ENCODE results near the gene HERC2.
"Not testable (repeated sequence)": the region's sequence is repeated elsewhere in the genome, so short reads cannot be mapped to it uniquely, and the experiment has no call there.

Gene HERC2

DNA sequence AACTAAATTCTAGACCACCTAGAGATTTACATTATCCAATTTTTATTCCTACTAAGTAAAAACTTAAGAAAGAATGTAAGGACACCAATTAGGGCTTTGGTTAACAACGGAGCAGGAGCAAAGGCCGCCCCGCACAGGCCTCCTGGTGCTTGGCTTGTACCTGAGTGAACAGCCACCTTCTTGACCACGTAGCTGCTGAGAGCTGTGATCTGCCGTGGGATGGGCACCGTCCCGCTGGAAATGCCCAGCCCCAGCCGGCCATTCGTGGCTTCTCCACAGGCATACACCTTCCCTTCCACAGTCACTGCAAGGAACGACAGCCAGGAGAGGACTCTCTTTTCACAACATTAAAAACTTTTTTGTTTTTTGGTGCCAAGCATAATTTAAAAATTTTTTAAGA lies 143.3 kb downstream of the HERC2 start:
- DNase-seq = no peak

DNA sequence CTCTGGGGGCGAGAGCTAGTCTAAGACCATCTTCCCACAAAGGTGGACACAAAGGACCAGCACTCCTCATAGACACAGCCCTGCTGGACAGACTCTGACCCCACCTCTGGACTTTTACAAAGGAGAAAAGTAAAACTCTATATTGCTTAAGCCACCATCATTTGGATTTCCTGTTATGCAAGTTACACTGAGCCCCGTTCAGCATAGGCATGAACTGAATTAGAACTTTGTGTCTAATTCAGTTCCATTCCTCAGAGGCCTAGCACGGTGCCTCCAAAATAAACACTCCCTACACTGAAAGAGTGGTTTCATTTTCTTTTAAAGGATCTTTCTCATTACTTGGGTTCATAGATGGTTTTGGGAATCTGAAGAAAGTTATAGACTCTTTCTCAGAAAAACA lies 143.7 kb downstream of the HERC2 start:
- DNase-seq = no peak

DNA sequence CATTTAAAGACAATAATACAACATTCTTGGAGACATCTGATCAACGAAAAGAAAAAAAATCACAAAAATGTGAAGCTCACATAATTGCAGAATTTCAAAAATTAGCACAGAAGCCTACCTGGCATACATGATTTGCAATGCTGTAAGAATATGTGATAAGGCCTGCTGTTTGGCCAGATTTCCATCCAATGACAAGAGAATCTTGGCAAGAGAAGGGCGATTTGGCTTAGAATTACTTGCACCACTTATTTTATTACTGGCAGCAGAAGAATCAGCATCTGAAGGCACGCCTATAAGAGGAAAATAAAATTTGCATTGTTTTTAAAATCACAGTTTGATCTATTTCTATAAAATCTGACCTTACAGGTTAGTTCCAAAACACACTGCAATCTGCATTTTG lies 152.6 kb downstream of the HERC2 start:
- DNase-seq = no peak

DNA sequence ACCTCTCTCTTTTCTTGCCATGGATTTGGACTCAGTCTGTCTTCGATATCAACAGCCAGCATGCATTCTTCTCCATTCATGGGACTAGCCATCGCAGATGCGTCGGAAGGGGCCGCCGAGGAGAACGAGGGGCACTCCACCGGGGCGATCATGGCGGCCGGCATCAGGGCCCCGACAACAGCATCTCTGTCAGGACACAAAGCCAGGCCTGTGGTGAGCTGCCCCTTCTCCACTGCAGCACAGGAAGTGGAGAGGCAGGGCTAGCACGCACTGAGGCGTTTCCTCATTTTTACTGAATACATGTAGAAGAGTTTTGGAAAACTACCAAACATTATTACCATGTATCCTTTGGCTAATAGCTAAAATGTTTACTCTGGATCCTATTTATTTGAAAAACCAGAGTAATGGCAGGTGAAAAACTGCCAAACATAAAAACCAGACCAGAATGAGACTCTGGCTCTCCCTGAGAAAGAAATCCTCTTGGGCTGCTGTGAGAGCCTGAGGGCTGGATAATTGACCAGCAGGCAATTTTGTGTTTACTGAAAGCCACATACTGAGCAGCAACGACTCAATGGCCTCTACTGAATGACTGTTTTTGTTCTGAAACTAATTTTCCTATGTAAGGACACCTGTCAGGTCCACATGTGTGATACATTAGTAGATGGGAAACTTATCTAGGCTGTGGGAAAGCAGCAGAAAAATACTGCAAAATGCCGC lies 153.4 kb downstream of the HERC2 start:
- DNase-seq = not testable (repeated sequence)

DNA sequence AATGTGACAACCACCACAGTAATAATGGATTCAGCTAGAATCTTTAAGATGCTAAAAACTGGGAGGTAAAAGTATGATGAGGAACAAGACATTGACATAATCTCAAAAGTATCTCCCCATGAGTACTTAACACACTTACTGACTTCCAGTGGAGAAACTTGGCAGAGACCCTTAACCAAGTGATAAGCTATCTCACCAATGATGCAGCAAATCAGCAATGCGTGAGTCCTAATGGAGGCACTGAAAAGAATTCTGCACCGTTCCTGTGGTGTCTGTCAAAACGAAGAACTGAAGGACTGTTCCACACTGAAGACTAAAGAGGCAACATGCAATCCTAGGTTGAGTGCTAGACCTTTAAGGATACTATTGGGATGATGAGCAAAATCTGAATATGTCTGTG lies 154.9 kb downstream of the HERC2 start:
- DNase-seq = no peak

DNA sequence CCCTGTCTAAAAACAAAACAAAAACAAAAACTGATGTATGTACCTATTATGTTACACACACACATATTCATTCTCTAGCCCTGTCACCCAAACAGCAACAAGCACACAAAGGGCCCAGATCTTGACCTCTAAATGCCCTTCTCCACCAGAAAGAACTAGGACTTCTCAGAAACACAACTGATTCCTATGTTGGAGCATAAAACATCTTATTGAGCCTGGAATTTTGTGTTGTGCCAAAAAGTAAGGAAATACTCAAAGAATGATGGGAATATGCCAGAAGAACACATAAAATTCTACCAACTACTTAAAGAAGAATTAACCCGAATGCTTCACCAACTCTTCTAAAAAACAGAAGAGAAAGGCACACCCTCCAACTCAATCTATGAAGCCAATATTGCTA lies 156.2 kb downstream of the HERC2 start:
- no peak for DNase-seq

DNA sequence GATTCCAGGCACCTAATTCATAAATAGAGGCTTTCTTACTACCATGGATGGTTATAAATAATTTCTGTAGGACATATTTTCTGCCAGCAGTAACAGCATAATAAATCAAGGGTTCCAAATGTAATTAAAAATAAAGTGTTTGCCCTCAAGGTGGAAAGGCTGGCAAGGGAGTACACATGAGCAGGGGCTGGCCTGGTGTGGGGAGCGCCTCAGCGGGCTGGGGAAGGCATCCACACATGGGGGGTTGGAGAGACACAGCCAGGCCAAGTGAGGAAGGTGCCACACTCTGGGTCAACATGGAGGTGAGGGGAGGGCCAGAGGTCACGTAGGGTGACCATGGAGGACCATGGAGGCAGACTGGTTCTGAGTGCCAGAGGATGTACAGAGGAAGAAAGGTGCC lies 157.1 kb downstream of the HERC2 start:
- DNase-seq = no peak

DNA sequence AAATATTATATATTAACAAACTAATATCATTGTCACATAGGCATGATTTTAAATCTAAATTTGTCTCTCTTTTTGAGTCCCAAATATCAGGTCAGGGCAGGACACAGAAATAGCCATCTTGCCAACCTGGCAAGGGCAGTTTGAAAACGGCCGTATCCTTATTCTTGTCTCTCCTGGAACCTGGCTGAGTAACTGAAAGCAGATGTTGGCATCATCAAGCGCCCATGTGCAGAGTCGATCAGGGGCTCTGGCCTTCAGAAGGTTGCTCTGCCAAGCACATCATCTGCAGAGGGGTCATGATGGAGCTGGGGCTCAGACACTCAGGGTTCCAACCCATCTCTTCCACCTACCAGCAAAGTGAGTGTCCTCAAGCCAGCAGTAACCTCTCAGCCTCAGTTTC lies 167.7 kb downstream of the HERC2 start:
- DNase-seq = no peak

DNA sequence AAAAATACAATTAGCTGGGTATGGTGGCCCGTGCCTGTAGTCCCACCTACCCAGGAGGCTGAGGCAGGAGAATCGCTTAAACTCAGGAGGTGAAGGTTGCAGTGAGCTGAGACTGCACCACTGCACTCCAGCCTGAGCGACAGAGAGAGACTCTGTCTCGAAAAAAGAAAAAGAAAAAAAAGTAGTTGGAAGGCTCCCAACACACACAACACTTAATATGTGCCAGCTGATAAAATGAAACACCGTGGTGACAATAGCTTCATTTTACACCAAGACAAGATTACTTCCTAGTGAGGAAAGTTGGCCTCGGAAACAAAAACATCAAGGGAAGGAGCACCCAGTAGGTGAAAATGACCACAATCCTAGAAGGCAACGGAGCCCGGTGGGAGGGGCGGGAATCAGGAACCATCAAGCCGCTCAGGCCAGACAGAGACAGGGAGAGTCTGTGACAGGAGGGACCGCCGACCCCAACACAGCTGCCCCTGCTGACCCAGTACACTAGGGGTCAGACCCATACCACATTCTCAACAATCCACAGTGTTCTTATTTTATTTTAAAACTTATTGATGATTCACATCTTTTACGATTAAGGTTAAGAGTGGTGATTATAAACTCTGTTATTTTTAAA lies 168.4 kb downstream of the HERC2 start:
- no peak for DNase-seq

DNA sequence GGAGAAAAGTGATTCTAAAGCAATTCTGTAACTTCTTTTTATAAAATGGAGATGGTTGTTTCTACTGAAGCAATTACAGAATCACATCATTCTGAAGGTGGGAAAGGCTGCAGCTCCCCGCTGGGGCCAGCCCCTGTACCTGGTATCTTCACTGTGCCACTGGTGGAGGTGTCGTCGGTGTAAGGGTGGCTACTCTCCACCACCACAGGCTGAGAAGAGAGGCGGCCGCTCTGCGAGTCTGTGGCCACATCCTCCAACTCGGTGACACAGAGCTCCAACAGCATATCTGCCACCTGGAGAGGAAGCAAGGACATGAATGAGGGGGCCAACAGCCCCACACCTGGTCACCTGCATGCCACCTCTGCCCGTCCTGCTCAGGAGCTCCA lies 169.4 kb downstream of the HERC2 start:
- not testable (repeated sequence) for DNase-seq

DNA sequence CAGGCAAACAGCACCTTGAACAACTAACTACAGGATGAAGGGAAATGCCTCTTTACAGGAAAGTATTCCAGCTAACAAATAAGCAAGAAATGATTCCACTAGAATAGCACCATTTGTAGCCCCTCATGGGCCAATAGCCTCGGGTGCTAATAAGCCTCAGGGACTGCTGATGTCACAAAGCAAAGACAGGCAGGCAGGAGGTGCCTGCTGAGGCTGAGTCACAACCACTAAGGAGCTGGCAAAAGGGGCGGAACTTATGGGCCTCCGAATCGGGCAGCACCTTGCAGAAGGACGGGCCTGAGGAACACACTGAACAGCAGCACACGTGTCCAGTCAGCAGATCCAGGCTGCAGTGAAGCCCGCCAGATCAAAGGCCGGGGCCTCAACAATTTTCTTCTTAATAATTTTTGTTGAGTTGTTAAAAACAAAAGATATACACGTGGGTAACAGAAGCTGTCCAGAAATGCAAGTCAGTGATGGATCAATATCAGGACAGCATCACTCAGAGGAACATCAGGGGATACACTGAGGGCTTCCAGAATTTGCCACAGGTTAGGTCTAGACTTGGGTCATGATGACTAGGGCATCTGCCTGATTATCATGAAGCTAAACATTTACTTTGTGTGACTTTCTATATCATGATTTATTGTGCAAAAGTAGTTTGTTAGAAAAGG lies 170.0 kb downstream of the HERC2 start:
- DNase-seq = not testable (repeated sequence)

DNA sequence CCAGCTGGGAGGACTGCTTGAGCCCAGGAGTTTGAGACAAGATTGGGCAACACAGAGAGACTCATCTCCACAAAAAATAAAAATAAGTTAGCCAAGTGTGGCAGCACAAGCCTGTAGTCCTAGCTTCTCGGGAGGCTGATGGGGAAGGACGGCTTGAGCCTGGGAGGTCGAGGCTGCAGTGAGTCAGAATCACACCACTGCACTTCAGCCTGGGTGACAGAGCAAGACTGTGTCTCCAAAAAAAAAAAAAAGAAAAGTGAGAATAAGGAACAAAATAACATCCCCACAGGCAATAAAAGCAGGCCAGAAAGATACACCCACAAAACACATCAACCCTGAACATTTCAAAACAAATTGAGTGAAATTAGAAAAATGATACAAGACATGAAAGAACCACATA lies 174.2 kb downstream of the HERC2 start:
- DNase-seq = no peak

DNA sequence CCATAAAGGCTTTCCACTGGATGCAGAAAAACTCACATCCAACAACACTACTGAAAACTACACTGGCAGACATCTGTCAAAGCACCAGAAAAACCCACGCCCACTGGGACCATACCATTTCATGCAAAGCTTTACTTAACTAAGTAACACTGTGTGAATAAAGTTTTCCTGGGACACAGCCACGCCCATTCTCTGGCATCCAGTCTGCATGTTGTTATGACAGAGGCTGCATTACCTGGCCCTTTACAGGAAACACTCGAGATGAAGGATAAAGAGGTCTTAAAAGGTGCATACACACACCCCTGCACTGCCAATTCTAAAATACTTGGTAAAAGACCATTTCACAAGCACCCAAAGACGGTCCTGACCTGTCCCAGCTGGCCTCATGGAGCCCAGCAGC lies 176.6 kb downstream of the HERC2 start:
- not testable (repeated sequence) for DNase-seq

DNA sequence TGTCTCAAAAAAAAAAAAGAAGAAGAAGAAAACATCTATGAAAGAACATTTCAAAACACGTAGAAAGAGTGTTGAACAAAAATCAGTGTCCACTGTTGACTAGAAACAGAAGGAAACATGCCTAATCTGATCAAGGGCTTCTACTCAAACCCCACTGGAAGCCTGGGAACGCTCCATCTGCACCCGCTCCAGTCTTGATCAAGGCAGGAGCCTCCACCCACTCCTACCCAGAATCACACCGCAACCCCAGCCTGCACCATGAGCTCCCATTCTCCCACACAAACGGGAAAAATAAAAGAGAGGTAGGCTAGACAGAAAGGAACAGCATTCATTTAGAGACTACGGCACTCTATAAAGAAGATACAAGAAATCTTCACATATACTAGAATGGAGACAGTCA lies 181.9 kb downstream of the HERC2 start:
- no peak for DNase-seq

DNA sequence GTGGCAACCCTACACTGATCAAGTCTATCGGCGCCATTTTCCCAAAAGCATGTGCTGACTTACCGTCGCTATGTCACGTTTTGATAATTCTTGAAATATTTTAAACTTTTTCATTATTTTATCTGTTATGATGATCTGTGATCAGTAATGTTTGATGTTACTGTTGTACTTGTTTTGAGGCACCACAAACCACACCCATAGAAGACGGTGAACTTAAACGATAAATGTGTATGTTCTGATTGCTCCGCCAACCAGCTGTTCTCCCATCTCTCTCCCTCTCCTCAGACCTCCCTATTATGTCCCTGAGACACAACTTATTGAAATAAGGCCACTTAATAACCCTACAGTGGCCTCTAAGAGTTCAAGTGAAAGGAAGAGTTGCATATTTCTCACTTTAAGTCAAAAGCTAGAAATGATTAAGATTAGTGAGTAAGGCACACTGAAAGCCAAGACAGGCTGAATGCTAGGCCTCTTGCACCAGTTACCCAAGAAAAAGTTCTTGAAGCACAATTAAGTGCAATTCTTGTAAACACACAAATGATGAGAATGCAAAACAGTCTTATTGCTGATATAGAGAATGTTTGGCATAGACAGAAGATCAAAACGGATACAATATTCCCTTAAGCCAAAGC lies 184.5 kb downstream of the HERC2 start:
- not testable (repeated sequence) for DNase-seq

DNA sequence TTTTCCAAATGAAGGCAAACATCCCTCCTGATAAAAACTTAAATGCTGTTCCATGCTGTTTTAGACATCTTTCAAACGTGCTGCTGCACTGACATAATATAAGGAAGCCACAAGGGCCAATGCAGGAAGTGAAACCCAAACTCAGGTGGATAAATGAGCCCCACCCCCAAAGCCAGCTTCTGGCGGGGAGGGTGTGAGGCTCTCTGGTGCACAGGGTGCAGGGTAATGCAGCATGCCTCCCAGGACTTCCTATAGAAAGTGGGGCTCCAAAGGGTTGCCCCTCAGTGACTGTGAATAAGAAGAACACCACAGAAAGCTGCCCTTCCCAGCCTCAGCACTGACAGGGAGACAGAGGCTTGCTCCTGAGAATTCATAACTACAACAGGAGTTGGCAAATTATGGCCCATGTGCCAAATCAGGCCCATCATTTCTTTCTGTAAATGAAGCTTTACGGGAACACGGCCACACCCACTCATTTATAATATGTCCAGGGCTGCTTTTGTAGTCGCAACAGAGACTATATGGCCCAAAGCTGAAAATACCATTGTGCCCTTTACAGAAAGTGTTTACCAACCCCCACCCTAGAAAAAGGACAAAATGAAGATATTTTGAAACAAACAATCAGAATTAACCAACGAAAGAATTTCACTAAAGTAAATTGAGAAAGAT lies 185.6 kb downstream of the HERC2 start:
- peak in 1 of 2 experiments; percentile 8 for DNase-seq

DNA sequence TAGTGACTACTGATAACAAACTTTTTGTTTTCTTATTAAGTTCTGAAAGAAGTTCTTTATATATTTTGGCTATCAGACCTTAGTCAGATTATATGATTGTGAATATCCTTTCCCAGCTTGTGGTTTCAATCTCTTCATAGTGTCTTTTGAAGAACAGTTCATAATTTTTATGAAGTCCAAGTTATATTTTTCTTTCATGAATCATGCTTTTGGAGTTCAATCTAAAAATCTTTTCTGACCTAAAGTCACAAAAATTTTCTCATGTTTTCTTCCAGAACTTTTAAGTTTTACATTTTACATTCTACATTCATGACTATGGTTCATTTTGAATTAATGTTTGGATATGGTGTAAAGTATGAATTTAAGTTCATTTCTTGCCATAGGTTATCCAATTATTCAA lies 188.7 kb downstream of the HERC2 start:
- DNase-seq = no peak

DNA sequence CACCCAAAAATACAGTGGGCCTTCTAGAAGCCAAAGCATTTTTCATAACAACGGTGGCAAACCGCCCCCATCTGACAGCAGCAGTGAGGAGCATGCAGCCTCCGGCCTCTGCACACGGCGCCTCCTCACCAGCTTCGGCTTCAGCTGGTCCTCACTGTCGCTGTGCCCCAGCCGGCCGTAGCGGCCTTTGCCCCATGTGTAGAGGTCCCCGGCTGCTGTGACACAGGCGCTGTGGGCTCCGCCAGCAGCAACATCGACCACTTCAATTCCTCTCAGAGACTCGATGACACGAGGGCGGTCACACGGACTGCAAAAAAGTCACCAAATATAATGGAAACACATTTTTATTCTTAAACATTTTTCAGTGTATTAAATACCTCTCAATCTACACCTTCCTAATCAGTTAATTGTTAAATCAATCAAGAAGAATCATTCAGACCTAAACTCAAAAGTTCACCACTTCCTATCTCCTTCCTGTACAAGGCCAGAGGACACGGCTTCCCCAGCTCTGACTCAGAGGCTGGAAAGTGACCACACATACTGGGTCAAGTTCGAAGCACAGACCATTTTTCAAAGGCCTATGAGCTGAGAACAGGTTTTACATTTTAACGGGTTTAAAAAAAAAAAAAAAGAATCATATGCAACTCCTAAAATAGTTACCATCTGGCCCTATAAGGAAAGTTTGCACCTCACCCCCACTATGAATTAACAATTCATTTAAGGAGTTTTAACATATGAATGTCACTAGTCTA lies 189.3 kb downstream of the HERC2 start:
- no peak for DNase-seq

DNA sequence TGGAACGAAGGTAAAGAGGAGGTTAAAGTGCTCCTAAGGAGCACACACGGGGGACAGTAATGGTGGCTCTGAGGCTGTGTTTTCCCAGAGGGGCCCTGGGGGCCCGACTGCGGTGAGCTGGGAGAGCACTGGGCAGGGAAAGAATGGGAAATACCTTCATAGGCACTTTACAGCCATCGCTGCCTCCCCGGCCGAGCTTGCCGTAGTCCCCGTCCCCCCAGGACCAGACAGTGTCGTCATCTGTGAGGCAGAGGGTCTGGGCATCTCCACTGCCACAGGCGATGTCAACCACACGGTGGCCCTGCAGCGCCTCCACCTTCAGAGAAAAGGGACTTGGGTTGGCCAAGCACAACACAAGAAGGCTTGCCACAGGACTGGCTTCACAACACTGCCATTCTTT lies 190.0 kb downstream of the HERC2 start:
- DNase-seq = no peak

DNA sequence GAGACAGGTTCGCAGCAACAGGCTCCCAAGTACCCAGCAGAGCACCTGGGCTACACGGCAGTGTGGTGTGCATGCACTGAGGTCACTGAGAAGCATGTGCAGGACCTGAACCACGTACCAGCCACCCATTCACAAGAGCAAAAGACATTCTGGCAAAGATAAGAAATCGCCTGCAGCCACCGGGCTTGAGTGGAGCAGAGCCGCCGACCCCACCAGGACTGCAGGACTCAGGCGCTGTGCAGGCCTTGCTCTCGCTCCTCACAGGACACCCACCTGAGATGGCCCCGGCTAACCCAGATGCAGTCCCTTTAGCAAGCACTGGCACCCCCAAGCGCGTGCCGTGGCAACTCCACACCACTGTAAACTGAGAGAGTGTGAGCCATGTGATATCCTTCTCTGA lies 190.6 kb downstream of the HERC2 start:
- no peak for DNase-seq

DNA sequence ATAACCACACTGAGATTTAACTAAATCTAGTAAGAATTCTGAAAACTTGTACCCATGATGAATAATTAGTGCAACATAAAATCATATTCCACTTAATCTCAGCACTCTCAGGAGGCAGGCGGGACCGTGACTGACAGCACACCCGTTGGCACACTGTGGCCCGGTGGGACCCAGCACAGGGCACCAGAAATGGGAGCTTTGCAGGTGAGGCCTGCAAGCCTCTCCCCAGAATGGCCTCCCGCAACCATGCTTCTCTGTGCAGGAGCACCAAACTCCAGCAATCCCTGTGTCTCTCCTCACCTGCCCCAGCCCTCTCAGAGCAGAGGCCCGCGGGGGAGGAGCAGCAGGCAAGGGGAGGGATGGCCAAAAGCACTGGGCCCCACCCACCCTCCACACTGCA lies 191.3 kb downstream of the HERC2 start:
- DNase-seq = no peak

DNA sequence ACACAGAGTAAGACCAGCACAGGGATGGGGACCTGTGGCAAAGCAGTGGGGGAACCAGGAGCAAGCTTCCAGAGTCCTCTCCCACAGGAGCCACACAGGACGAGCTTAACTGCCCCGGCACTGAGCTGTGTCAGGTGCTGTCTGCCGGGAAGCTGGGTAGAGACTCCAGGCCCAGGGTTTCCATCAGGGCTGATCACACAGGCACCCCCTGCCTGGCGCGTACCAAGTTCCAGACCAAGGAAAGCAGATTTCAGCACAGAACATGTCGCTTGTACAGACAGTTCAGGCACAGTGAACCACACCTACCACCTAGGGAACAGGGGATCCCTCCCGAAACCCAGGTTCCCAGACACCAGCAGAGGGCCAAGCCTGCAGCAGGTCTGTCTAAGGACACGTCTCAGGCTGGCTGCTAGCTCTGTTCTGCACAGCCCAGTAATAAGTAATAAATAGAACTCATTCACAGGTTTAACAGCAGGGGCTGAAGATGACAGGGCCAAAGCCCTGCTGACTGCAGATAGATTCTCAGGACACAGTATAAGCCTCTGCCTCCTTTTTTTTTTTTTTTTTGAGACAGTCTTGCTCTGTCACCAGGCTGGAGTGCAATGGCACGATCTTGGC lies 192.6 kb downstream of the HERC2 start:
- no peak for DNase-seq
